Embryonic facial prominence (tissue), 1 donor: ENCODE results near the gene SOD1.

Experiments
- DNase-seq: peaks from one replicate; pipeline ENCODE4 v3.0.0-alpha.2; 2016; ENCODE audit errors: extremely low spot score

Gene SOD1

DNA sequence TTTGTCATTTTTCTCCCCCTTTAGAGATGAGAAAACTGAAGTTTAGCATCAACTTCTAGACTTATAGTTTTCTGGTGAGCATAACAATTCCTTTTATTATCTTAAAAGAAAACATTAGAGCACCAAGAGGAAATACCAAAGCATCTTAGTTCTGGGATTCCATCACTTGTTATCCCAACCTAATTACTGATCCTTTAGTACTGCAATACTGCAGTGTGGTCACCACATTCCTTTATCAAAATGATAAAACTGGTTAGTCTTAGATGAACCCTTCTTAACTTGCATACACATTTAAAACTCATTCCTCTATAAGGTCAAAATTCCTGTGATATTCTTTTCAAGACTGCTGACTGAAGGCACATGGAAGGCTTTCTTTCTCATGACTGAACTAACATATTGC lies 23.1 kb downstream of the SOD1 start:
- DNase-seq = no peak

DNA sequence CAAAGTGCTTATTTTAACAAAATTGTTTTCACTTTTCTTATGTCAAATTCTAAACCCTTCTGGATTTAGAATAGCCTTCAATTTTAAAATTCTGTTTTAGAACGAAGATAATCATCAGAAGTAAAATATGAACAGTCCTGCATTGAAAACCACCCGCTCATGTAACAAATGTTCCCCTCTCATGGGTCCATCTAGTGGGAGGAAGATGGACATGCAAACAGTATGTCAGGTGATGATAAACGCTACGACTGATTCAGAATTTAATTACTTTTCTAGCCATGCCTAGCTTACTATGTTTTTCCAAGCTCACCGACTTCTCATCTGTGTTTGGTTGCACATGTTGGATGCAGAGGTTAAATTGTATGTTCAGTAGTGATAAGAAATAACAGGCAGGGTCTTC lies 23.5 kb downstream of the SOD1 start:
- DNase-seq = no peak

DNA sequence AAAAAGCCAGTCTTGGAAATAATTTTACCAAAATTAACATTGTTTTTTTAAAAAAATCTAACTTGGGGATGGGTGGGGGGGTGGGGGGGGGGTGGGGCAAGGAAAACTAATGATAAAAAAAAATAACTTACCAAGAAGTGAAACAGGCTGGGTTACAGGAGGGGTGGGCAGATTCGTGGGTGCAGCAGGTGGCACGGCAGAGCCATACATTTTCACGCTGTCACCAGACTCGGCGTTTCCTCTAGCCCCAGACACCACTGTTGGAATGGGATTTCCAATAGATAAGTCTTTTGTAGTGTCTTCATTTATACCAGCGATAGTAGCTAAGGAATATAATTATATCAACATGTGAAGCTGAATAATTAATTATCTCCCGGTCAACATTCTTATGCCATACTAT lies 25.4 kb downstream of the SOD1 start:
- DNase-seq = no peak

DNA sequence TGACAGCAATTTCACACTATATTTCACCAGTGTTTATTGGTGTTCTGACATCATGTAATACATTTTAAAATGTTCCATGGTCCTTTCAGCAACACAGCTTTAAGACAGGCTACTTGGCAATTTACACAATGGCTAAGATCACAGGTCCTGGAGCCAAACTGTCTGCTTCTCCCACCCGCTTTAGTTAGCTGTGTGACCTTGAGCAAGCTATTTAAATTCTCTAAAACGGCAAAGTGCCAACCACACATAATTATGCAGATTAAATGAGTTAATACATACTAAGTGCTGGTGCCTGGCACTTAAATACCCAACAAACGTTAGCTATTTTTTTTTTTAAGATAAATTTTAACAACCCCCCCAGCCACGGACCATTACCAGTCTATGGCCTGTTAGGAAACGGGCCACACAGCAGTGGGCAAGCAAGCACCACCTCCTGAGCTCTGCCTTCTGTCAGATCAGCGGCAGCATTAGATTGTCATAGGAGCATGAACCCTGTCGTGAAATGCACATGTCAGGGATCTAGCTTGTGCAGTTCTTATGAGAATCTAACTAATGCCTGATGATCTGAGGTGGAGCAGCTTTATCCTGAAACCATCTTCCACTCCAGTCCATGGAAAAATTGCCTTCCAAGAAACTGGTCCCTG lies 26.9 kb downstream of the SOD1 start:
- DNase-seq = no peak

DNA sequence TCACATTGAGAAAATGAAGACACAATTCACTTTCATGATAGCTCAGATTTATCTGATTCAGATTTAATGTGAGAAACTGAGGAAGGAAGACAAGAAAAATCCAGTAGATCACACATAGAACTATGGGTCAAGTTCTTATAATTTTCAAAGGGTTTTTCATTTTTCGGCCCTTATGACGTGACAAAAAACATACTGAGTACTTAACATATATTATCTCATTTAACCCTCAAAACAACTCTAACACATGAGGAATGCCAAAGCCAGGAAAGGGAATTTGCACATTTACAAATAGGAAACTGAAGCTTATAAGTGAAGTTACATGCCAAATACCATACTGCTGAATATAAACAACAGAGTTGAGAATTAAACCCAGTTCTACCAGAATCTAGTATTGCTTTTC lies 27.6 kb downstream of the SOD1 start:
- no peak for DNase-seq

DNA sequence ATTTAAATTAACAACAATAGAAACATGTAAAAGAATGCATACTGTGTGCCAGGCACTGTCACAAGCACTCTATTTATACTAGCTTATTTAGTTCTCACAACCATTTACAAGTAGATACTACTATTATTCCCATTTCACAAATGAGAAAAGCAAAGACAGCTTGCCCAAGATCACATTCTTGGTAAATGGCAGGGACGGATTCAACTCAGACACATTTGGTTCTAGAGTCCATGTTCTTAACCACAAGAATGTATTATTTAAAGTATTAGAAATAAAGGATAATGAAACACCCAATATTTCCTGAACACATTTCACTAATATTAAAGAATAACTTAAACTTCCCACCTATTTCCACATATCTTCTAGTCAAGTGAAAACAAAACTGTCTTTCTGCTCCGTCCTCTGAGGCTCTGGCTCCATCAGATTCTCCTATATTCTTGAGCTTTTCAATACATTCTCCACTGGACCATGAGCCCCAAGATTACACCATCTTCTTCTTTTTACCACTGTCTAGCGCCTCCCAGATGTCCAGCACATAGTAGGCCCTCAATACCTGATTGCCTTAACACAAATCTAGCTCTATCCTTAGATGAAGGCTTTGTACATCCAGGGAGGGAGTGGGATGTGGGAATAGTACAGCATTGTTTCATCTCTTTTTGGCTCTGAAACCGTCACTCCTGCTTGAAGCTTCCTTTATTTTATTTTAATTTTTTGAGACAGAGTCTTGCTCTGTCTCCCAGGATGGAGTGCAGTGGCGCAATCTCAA lies 29.3 kb downstream of the SOD1 start:
- DNase-seq = no peak

DNA sequence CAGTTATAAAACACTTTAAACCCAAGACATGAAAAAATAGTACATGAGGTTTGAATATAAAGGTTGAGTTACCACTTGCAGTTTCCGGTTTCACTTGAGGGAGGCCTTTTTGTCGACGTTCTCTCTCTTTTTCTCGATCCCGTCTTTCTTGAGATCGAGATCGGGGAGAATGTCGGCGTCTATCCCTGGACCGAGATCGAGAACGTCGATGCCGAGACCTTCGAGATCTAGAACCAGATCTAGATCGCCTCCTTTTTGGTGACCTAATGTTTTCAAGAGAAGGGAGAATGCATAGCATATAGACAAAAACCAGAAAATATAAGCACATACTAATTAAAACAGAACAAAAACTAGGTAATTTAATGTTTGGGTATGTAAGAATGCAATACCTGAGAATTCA lies 33.7 kb downstream of the SOD1 start:
- no peak for DNase-seq

DNA sequence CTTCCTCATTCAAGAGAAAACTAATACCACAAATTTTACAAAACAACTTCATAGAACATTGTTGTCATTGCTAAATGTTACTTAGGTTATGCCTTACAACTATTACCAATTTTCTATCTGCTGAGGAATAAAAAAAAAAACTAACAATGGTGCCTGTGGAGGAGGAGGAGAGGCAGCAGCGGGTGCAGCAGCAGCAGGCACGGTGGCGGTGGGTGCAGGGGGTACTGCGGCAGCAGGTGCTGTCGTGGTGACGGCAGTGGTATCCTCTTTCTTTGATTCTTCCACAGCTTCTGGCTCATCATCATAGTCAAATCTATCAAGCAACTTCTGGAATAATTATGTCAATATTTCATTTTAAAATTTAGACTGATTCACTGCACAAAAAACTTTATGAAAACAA lies 36.9 kb downstream of the SOD1 start:
- DNase-seq = no peak

DNA sequence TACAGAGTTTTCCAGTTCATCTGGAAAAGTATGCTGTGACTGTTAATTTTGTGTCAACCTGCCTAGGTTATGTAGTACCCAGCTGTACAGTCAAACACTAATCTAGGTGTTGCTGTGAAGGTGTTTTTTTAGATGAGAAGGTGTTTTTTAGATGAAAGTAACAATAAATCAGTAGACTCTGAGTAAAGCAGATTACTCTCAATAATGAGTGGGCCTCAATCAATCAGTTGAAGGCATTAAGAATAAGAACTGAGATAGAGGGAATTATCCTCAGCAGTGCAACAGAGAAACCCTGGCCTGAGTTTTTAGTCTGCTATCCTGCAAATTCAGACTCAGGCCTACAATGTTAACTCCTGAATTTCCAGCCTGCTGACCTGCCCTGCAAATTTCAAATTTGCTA lies 39.0 kb downstream of the SOD1 start:
- DNase-seq = no peak

DNA sequence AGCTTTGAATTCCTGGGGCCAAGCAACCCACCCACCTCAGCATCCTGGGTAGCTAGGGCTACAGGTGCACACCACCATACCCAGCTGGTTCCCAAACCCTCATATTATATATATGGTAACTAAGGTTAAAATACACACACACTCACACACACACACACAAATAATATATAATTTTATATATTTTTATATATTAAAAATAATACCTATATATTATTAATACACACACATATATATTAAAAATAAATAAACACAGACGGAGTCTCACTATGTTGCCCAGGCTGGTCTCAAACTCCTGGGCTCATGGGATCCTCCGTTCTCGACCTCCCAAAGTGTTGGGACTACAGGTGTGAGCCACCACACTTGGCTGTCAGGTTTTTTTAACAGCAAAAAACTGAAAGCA lies 40.5 kb downstream of the SOD1 start:
- no peak for DNase-seq

DNA sequence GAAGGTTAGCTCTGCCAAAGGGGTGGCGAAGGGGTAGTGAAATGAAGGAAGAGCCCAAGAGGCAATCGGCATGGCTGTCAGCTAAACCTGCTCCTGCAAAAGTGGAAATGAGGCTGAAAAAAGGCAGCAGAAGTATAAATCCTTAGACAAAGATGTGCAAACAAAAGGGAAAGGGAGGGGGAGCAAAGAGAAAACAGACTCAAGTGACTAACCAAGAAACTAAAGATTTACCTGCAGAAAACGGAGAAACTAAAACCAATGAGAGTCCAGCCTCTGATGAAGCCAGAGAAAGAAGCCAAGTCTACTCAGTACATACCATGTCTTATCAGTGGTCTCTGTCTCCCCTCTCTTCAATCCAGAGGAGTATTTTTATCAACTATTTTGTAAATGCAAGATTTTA lies 47.1 kb downstream of the SOD1 start:
- no peak for DNase-seq

DNA sequence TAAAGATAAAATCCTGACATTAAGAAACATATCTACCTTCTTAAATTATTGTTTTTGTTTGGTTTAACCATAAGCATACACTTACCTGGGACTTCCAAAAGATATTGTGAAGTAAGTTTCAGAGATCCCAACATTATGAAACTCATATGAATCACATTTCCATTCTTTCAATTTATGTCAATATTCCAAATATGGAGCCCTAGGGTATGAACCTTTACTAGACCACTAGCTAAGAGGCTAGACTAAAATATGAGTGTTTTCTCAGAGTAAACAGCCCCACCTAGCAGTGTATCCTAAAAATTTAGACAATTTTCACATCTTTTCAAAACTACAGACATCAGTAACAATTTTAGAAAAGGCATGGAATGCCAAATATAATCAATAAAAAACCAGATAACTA lies 48.0 kb downstream of the SOD1 start:
- no peak for DNase-seq

DNA sequence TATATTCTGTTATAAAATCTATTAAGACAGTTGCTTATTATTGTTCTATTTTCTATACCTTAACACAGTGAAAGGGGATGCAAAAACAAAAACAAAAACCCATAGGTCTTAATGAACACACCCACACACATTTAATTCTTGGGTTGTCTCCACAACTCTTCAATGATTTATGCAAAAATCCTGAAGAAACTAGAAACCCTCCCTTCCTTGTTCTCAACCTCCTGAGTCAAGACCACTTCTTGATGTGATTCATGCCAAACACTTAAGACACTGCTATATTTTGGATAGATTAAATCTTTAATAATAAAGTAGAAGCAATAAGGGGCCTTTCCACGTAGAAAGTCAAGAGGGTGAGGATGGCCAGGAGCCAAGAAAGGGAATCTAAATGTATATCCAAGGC lies 49.0 kb downstream of the SOD1 start:
- DNase-seq = no peak

DNA sequence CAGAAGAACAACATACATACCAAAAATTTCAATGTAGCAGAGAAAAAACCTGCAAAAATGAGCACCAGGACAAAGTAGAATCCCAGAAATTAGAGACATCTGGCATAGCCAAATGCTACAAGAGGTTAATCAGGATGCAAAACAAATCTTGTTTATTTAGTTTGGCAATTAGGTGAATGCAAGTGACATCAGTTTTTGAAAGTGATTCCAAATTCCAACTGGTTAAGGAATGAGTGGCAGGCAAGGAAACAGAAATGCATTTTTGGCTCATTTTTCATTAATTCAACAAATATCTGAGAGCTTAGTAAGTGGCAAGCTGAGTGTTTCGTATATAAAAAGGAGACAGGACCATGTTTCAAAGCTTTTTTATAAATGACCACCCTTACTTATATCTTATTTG lies 51.1 kb downstream of the SOD1 start:
- DNase-seq = no peak

DNA sequence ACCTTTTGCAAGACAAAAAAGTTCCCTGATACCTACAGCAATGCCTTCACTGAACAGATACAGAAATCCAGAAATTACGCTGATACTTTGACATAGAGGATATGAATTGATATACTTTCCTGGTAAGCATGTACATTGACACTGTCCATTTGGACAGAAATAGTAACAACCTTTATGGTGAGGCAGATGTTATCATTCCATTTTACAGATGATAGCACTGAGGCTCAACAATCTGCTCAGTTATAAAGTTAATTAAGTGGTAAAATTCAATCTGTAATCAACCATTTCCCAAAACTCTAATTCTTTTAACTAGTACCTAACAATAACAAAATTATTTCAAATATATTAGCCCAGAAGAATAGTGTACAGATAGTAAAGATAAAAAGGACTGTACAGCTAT lies 51.8 kb downstream of the SOD1 start:
- DNase-seq = no peak

DNA sequence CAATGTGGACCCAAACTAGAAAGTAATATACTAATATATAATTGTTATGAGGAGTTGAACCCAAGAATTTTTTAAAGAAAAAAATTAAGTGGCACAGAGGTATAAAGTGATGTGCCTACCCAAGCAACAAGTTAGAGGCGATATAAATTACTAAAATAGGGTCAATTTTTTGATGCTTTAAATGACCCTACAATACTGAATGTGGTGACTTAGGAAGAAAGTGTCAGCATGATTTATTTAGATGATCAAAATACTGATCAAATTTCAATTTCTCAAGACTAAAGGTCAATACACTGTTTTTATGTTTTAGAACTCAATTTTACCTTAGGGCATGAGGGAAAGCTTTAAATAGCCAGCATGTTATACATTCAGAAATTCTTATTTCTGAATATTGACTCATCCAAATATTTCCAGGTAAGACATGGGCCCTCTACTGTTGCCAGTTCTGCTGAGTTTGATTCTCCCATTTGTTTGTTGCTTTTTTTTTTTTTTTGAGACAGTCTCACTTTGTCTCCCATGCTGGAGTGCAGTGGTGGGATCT lies 52.3 kb downstream of the SOD1 start:
- no peak for DNase-seq

DNA sequence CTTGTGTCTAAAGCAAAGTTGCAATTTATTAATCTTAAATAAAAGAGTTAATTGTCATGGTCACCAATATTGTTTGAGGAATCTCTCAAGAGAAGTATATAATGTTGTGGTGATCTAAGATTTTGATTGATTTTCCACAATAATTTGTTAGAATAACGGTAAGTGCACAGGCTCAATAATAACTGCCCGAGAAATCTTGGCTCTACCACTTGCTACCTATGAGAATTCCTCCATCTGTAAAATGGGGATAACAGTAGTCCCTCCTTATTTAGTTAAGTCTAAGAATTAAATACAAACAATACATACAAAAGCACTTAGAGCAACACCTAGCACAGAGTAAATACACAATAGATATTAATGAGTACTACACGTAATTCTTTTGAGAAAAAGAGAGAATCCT lies 53.6 kb downstream of the SOD1 start:
- no peak for DNase-seq

DNA sequence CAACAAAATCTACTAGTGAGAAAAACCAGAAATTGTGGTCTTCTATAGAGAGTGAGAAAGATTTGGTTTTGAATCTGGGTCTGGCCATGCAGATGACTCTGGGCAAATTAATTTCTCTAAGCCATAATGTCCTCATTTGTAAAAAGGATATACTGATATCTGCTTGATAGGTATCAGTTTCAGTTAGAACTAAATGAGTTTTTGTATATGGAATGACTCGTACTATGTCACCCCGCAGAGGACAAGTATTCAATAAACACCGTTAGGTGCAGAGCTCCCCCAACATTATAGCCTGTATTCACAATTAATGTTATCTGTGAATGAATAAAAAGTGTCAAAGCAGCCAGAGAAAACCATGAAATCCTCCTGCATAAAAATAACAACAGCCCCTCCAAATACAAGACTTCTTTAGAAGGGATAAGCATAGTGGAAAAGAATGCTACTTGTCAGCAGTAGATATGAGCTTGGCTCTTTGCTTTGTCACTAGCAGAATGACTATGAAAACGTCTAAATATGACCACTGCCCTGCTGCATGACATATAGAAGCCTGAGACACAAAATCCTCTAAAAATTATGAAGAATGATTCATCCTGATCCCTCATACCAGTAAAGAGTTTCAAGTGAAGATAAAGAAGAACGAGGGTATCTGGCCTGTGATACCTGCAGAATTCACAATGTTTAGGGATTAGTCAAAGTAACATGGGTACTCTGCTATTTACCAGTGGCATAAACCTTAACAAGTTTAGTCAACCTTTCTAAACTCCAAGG lies 54.7 kb downstream of the SOD1 start:
- no peak for DNase-seq

DNA sequence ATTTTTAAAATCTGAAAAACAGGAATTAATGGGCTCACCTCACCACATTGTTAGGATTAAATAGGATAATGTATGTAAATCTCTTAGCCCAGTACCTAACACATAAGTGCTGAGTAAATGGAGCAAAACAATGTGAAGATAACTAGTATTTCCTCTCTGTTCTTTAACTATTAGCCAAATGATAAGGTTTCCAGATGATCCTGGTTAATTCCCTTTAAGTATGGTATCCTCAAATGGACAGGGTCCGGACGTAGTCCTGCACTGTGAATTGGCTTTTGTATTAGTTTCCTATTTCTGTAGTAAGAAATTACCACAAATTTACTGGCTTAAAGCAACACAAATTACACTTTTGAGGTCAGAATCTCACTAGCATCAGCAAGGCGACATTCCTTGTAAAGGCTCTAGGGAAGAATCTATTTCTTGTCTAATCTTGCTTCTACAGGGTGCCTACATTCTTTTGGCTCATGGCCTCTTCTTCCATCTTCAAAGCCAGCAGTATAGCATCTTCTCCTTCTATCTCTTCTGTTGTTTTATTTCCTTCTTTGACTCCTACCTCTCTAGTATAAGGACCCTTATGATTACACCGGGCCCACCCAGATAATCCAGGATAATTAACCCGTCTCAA lies 55.4 kb downstream of the SOD1 start:
- no peak for DNase-seq

DNA sequence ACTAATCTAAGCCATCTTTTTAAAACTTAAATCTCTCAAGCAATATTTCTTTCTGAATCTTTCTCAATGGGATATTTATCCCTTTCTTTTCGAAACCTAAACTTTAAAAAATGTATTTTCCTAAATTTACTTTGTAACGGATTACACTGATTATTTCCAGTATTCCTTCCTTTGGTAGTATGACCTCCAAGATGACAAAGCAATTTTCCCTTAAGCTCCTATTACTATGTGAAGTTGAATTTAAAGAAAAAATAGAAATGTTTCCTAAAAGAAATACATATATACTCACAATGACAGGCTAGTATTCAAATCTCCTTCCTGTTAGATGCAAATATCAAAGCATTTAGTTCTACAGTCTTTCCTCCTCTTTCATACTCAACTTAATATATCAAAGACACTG lies 56.6 kb downstream of the SOD1 start:
- no peak for DNase-seq
